Raji (cell line): ENCODE measurements around the gene UST.

Experiments
- POLR2A ChIP-seq: IDR thresholded peaks from 2 replicates; pipeline ENCODE4 v1.6.1; 2011; ENCODE audit warnings: low read depth, low read length, control low read depth; ENCODE audit not compliant: insufficient read depth

The UST gene

DNA sequence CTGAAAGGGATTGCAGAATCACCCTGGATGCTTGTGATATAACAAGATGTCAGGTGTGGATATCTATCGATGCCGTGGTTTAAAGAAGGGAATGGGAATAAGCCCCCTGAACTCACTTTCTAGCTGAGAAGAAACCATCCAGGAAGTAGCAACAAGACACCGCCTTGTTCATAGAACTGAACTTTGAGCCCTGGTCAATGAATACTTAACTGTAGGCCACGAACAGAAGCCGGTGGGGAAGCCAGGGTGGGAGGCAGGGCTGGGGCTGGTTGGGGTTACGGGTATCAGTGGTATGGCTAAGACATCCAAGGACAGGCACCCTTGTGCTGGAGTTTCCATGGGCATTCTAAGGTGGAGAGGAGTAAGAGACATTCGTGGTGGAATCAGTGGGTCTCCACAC is 61.0 kb downstream of the UST start:
- TF ChIP-seq POLR2A: no peak

DNA sequence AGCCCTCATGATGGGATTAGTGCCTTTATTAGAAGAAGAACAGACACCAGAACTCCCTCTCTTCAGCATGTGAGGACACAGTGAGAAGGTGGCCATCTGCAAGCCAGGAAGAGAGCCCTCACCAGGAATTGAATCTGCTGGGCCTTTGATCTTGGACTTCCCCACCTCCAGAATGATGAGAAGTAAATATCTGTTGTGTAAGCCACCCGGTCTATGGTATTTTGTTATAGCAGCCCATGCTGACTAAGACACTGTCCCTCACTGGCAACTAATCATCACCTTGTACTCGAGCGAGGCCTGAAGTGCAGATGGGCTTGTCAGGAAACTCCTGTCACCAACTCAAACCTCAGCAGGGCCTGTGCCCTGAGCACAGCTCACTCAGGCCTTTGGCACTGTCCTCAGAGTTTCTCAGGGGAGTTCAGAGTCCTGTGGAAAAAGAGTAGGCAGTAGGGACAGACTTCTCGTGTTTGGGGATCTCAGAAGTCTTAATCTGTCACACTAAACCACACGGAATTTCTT is 62.0 kb downstream of the UST start:
- TF ChIP-seq POLR2A: no peak

DNA sequence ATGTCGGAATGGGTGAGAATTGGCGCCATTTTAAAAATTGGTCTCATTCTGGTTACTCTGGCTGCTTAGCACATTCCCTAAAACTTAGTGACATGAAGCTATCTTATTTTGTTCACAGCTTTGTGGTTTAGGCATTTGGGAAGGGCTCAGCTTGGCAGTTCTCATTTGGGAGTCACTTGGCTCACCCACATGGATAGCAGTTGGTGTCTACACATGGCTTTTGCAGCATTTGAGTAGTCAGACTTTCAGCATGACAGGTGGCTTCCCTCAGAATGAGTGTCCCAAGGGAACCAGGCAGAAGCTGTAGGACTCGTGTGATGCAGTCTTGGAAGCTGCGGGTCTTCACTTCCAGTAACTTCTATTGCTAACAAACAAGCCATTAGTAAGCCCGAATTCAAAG is 64.6 kb downstream of the UST start:
- TF ChIP-seq POLR2A: no peak

DNA sequence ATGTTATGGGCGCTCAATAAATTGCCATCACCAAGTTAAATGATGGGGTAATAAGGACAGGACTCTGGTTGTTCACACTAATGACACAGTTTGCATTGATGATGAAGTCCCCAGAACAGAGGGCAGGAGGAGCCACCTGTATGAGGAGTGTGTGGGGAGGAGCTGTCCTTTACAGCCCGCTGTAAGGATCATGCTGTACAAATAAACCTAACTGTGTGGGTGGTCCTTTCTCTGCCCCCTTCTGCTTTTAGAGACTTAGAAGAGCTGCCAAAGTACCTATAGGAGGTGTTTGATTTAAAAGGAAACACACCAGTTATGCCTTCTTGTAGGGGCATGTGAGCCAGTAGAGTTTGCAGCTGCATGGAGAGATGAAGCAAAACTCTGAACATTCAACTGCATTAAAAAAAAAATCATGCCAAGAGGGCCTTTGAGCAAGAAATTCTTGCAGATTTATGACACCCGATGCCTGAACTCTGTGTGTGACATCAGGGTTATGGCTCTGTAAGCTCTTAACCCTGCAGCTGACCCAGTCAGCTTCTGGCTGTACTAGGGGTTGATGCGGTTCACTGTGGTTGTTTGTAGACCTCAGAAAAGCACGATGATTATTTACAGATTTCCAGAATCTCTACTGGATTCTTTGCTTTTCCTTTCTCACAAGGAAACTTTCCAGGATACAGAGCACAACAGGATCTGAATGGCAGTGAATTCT is 67.4 kb downstream of the UST start:
- TF ChIP-seq POLR2A: no peak

DNA sequence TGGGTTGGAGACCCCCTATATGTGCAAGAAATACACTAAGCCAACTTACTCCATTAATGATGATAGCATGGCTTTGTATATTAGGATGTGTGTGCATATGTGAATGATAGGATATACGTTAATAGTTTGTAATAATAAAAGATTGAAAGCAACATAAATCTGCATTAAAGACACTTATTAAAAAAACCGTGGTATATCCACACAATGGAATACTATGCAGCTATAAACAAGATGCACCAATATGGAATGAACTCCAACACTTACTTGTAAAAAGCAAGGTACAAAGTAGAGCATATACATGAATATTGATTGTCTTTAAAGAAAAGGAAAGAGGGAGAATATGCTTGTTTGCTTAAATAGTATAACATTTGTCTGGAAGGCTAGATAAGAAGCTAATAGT is 68.0 kb downstream of the UST start:
- no peak for TF ChIP-seq POLR2A

DNA sequence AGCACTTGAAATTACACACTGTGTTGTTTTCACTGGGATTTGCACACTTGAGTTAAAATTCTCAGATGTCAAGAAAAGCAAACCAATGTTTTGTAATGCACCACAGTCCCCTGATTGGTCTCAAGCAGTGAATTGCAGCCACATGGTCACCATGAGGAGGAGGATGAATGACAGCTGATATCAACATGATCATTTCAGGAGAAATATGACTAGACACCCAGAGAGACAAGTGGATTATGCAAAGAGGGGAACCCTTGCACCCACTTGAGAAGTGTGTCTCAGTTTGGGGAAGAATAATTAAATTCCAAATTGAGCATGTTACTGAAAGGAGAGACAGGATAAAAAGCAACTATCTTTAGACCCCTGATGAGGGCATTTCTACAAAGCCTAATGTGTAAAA is 69.3 kb downstream of the UST start:
- TF ChIP-seq POLR2A: no peak

DNA sequence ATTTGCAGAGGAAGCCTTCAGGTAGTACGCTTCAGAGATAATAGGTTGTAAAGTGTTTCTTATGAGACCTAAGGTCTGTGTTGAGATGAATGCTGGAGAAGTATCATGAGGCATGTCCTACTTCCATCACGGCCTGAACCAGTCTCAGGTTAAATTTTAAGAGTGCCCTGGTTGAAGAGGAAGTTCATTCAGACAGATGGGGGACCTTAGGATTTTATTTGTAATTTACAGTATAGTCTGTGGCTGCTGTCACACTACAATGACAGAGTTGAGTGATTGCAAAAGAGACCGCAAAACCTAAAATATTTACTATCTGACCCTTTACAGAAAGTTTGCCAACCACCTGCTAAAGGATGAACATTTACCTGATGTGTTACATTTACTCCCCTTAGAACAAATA is 70.9 kb downstream of the UST start:
- no peak for TF ChIP-seq POLR2A

DNA sequence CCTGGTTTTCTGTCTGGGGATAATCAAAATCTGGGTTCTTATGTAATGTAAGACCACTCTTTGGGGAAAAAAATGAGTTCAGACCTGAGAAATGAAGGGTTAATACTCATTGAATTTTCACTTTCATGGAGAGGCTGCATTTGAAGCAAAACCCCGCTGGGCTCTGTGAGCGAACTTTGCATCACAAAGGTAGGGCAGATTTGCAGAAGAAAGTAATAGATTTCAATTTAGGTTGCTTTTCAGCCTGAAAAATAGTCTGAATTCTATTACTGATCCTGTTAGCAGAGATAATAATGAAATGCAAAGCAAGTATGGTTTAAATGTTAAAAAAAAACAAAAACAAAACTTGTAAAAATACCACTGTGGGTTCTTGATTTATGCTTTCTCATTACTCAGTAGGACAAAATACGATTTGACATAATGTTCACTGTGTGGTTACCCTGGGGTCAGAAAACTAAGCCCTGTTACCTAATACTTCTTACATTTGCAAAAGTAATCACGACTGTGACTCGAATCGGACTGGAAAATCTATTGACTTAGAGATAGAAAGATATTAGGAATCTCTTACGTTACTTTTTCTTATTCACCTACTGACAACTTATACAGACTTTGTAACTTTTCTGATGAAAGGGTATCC is 72.2 kb downstream of the UST start:
- no peak for TF ChIP-seq POLR2A

DNA sequence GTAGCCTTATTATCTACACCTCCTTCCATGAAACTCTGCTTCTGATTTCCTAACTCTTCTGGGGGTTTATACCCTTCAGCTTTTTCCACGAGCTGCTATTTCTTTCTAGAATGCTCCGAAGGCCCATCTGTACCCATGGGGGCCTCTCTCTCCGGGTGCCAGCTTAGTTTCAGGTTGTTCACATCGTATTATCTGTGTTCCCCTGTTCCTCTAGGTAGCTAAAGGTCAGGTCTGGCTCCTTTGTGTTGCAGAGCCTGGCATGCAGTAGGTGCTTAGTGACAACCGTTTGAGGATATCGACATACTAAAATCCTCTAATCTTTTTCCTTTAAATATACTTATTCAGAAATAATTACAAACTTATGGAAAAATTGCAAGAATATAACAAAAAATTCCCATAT is 73.0 kb downstream of the UST start:
- no peak for TF ChIP-seq POLR2A

DNA sequence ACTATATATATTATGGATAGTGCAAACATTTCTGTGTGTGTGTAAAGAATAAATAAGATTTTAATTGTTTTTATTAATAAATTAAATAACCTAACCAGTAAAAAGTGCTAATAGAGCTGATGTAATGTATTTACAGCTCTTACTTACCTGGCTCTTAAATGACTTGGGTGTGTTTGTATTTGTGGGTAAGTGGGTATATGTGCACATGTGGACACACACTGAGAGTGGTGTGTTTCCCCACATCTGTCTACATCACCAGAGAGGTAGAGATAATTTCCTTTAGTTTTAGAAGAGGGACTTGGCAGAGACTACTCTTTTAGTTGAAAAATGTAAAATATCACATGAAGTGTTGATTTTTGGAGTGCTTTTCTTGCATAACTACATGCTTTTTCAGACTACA is 76.0 kb downstream of the UST start:
- TF ChIP-seq POLR2A: no peak

DNA sequence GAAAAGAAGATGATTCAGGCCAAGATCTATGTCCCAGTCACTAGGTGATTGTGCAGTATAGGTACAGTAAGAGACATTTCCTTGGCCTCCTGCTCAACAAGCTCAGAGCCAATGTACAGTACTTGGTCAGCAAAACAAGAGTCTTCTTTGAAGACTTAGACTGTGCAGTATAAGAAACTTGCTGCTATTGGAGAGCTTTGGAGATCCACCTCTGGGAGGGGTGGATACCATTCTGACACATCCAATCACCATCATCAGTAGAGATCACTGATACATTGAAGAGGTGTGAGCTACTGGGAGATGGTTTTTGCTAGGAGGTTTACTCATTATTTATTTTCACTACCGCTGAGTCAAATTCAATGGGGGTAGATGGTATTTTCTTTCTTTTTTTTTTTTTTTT is 77.5 kb downstream of the UST start:
- no peak for TF ChIP-seq POLR2A

DNA sequence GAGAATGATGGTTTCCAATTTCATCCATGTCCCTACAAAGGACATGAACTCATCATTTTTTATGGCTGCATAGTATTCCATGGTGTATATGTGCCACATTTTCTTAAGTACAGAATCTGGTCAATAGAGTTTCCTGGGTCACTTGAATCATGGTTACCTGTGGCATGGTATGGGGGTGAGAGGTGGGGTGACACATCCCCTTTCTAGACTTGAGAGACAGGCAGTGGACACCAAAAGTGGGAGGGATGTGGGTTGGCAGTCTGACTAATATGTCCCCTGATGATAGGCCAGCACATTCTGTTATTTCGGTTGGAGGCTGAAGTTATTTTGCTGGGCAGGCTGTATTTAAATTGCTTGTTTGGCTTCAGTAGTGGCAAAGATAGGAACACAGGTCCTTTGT is 78.1 kb downstream of the UST start:
- no peak for TF ChIP-seq POLR2A

DNA sequence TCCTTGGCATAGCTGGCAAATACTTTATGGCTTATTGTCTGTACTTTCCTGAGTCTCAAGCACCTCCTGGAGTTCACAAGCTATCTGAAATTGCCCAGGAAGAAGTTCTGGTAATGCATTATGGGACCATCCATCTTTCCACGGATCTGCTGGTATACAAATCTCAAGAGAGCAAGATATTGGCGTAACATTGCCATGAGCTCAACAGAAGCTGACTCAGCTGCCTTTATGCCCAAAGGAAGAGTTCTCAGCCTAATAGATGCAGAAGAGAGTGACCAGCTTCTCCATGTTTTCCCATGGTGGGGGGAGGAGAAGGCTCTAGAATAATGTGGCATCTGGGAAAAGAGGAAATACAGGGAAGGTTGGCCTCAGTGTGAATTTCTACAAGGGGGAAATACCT is 78.7 kb downstream of the UST start:
- no peak for TF ChIP-seq POLR2A

DNA sequence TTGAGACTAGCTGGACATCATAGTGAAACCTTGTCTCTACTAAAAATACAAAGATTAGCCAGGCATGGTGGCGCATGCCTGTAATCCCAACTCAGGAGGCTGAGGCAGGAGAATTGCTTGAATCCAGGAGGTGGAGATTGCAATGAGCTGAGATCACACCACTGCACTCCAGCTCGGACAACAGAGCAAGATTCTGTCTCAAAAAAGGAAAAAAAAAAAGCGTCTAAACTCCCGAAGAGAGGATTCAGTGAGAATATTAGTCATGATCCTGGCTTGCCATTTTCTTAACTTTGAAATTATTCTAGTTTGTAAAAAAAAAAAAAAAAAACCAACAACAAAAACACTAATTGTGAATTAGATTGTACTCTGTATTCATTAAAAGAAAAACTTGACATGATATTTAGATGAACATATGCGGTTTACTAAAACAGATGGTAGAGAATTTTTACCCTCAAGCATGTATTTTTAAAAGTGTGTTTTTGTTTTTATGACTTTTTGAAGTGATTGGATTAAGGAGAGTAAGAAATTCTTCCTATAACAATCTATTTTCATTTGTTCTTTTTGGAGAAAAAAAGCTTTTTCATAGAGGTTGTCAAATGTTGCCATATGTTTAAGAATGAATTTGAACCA is 80.7 kb downstream of the UST start:
- no peak for TF ChIP-seq POLR2A

DNA sequence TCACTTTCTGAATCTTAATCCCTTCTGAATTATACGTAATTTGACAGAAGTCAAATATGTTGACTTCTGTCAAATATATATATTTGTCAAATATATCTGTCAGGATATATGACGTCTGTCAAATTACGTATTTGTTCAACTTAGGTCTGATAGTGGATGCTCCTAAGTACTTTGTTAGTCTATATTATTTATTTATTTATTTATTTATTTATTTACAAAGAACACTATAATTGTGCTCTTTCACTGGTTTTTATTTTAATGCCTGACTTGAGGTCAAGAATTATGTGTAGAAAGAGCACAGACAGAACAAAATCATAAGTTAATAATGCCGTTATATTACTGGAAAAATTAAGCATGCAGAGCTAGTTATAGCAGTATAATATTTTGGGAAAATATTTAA is 81.2 kb downstream of the UST start:
- TF ChIP-seq POLR2A: no peak

DNA sequence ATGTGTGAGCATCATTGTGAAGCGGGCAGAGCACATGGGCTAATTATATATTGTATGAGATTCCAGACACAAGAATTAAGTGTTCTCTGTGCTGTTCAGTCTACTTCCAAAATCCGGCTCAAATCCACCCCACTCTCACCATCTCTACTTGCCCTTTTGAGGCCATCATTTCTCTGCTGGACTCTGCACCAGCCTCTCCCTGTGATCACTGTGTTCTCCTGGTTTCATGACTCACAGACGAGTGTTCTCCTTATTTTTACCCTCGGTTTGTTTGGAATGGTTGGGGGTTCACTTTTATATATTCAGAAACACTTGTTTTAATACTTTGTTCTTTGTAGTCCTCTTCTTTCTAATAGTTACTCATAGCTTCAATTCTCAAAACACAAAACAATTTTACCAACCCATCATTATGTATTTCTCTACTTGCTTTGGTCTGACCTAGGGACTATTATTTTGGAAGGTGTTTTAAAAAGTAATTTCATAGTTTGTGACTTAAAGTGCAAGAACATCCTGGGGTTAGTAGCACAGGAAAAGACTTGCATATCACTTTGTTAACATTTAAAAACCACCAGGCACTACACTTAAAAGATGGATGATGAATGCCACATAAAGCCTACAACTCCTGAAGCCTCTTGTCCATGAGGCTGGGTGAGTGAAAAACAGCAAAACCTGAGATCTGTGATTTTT is 82.7 kb downstream of the UST start:
- TF ChIP-seq POLR2A: no peak
